ENCODE measurements around the gene MAPK8IP1. TPM values are rescaled to one million over a fixed set of nuclear protein-coding genes. Genes with fewer than 3 reads are reported as not detected.

MAPK8IP1 gene
- total RNA-seq, 4 donors from 2014 or later = 4.6 to 6.5 (median 5.4) TPM

DNA sequence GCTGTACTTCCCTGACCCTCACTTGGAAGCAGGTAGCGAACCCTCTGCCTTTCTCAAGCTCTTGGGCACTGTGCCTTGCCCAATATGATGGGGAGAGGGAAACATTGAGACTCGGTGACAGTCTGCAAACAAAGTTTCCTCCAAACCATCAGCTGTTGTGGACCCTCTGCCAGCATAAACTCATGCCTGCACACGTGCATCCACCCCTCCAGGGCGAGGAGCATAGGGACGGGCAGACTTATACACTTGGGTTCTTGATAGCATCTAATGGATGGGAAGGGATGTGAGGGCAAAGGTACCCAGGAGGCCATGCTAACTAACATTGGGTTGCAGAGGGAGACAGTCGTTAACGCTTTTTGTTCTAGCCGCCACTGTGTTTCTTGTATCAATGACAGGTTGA is 8.2 kb upstream of the MAPK8IP1 start:
- intact Hi-C loops (cut with DNase I; ENCODE audit: low total_unique reads) = loop anchor here (10.0 kb wide), 1 partner anchor 128 kb away; no protein-coding TSS in a partner anchor
- no peak for DNase-seq (ENCODE audit: low spot score in 2 of 2)
- TF ChIP-seq, protein P1, sequence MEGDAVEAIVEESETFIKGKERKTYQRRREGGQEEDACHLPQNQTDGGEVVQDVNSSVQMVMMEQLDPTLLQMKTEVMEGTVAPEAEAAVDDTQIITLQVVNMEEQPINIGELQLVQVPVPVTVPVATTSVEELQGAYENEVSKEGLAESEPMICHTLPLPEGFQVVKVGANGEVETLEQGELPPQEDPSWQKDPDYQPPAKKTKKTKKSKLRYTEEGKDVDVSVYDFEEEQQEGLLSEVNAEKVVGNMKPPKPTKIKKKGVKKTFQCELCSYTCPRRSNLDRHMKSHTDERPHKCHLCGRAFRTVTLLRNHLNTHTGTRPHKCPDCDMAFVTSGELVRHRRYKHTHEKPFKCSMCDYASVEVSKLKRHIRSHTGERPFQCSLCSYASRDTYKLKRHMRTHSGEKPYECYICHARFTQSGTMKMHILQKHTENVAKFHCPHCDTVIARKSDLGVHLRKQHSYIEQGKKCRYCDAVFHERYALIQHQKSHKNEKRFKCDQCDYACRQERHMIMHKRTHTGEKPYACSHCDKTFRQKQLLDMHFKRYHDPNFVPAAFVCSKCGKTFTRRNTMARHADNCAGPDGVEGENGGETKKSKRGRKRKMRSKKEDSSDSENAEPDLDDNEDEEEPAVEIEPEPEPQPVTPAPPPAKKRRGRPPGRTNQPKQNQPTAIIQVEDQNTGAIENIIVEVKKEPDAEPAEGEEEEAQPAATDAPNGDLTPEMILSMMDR (IDR thresholded peaks at IDR 0.05) = no peak
- TF ChIP-seq POLR2A (IDR thresholded peaks at IDR 0.05) = no peak
- WGBS, 2 donors = 81 to 83% methylated on average over 8 of the region's 8 CpGs
- no peak overlapping the region for H3K4me3 ChIP-seq (ENCODE audit: low read depth, poor library complexity, severe bottlenecking)

DNA sequence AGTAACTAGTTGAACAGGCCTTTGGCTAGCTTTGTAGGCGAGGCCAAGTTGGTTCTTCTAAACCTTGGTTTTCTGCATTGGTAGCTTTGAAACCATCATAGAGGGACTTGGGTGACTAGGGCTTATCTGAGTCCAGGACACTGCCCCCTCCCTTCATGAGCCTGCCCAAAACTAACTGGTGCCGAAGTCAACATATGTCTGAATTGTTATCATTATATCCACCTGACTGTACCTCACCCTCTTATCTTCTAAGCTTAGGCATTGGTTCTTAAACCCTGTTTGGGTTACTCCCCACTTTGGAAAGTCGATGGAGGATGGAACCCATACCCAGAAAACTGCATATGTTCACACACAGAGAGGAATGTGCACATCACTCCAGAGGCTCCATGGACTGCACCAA is 7.6 kb upstream of the MAPK8IP1 start:
- WGBS, 2 donors = 95 to 96% methylated on average over 3 of the region's 3 CpGs
- no peak for DNase-seq (ENCODE audit: low spot score in 2 of 2)
- TF ChIP-seq, protein P1 (IDR thresholded peaks at IDR 0.05) = no peak
- no peak for TF ChIP-seq POLR2A (IDR thresholded peaks at IDR 0.05)
- H3K4me3 ChIP-seq (ENCODE audit: low read depth, poor library complexity, severe bottlenecking) = no peak overlapping the region
- intact Hi-C loops (cut with DNase I; ENCODE audit: low total_unique reads) = loop anchor here (10.0 kb wide), 1 partner anchor 127 kb away; no protein-coding TSS in a partner anchor

DNA sequence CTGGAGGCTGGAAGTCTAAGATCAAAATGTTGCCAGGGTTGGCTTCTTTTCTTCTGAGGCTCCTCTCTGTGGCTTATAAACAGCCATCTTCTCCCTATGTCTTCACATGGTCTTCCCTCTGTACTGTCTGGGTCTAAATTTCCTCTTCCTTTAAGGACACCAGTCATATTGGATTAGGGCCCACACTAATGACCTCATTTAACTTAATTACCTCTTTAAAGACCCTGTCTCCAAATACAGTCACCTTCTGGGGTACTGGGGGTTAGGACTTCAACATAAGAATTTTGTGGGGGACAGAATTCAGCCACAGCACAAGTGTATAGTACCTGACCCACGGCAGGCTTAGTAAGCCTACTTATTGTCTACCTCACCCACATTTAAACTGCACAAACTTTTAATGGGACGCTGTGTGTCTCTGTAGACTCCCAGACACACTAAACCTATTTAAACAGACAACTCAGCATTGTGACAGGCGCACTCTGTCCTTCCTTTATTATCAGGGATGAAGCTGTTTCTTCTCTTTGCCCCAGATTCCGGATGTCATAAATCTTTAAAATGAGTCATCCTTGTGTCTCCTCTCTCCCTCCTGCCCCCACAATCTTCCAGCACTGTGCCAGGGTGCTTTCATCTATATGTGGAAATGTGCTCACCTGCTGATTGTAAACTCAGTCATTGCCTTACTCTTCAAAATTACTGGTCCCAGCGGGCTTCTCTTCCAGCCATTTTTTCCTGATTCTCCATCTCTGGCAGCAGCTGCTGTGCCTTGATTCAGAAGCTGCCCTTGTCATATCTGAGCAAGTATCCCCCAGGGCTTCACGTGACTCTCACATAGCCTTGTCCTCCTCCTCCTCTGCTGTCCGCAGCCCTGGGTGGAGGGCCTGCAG is 5.4 kb upstream of the MAPK8IP1 start:
- intact Hi-C loops (cut with DNase I; ENCODE audit: low total_unique reads) = loop anchor here (10.0 kb wide), 1 partner anchor 125 kb away; no protein-coding TSS in a partner anchor
- TF ChIP-seq, protein P1 (IDR thresholded peaks at IDR 0.05) = no peak
- H3K4me3 ChIP-seq (ENCODE audit: low read depth, poor library complexity, severe bottlenecking) = no peak overlapping the region
- no peak for DNase-seq (ENCODE audit: low spot score in 2 of 2)
- 80 to 86% methylated on average over 7 of the region's 7 CpGs for WGBS, 2 donors

DNA sequence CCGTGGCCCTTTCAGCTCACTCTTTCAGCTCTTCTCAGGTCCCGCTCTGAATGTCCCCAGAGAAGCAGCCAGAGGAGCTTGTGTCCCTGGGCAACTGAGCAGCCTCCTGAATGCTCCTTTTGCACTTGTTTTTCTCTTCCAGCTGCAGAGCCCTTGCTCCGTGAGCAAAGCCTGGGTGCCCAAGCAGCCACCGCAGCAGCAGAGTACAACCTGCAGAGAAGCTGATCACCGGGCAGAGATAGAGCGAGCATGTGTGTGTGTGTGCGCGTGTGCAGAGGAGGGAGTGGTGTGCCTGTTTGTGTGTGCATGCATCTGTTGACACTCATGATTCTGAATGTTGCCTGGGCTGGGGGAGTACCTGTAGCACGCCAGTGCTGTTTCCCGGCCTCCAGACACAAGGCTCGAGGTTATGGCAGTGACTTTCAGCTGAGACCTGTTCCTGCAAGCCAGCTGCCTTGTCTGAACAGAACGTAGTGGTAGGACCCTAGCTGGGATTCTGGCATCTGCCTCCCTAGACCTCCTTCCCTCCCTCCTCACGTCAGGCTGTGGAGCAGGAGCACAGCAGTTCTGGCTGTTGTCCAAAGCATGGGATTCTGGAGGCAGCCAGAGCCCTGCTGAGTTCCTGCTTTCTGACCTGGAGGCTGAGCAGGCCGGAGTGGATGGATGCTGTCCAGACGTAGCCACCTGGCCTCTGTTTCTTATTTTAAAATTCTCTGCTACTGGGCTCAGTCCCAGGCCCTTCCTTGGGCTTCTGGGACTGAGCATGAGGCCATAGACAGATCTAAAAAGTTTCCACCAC is 4.5 kb upstream of the MAPK8IP1 start:
- 87 to 91% methylated on average over 15 of the region's 15 CpGs for WGBS, 2 donors
- intact Hi-C loops (cut with DNase I; ENCODE audit: low total_unique reads) = no loop called here
- H3K4me3 ChIP-seq (ENCODE audit: low read depth, poor library complexity, severe bottlenecking) = no peak overlapping the region
- TF ChIP-seq, protein P1 (IDR thresholded peaks at IDR 0.05) = no peak
- TF ChIP-seq POLR2A (IDR thresholded peaks at IDR 0.05) = no peak
- no peak for DNase-seq (ENCODE audit: low spot score in 2 of 2)

DNA sequence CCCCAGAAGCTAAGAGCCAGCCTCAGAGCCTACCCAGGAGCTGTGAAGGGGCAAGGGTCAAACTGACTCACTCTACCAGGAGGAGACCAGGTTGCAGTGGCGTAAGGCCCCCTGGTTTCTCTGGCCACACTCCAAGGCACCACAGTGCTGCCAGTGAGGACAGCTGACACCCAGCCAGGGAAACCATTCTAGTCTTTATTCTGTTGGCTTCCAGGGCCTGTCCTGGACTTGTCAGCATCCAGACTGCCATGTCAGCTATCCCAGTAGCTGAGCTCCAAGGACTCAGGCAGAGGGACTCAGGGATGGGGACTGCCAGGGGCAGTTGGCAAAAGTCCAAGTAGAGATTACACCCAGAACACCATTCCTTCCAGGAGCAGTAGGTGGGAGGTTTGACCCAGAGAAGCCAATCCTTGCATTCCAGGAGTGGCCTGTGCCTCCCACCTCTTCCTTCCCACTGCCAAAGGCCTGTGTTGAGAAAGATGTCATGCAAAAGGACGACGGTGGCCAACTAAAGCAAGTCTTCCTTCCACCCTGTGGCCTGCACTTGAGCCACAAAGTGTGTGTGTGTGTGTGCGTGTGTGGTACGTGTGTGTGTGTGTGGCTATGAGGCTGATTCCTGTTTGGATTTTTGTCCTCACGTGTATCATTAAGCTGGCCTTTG is 3.6 kb upstream of the MAPK8IP1 start:
- no peak for DNase-seq (ENCODE audit: low spot score in 2 of 2)
- intact Hi-C loops (cut with DNase I; ENCODE audit: low total_unique reads) = no loop called here
- H3K4me3 ChIP-seq (ENCODE audit: low read depth, poor library complexity, severe bottlenecking) = no peak overlapping the region
- TF ChIP-seq POLR2A (IDR thresholded peaks at IDR 0.05) = no peak
- TF ChIP-seq, protein P1 (IDR thresholded peaks at IDR 0.05) = no peak
- WGBS, 2 donors = 79 to 81% methylated on average over 5 to 6 of the region's 6 CpGs

All from lower leg skin (tissue), 4 donors.